ENCODE measurements around the gene SCMH1. TPM values are rescaled to one million over a fixed set of nuclear protein-coding genes. Genes with fewer than 3 reads are reported as not detected.
"Not testable (repeated sequence)": the region's sequence is repeated elsewhere in the genome, so short reads cannot be mapped to it uniquely, and the experiment has no call there.

The SCMH1 gene
- total RNA-seq, 1 donor from 2014 or later = 8.2 TPM

- DNase-seq (ENCODE audit: low read depth in 2 of 2) = not testable (repeated sequence)
Observed at GRCh38 chr1:41251120-41251519, 9.0 kb upstream of the SCMH1 start.

- DNase-seq (ENCODE audit: low read depth in 2 of 2) = no peak
Observed at GRCh38 chr1:41249319-41249718, 7.2 kb upstream of the SCMH1 start.

- DNase-seq (ENCODE audit: low read depth in 2 of 2) = no peak
Observed at GRCh38 chr1:41246568-41246967, 4.5 kb upstream of the SCMH1 start.

GRCh38 chr1:41245659-41246058 lies 3.6 kb upstream of the SCMH1 start:
- peak in 1 of 2 donors; percentile 19 for DNase-seq (ENCODE audit: low read depth in 2 of 2)

GRCh38 chr1:41243079-41243385 lies 926 bp upstream of the SCMH1 start:
- DNase-seq (ENCODE audit: low read depth in 2 of 2) = no peak

- peak in 1 of 2 donors; percentile 4 for DNase-seq (ENCODE audit: low read depth in 2 of 2)
Observed at GRCh38 chr1:41242342-41243078, 404 bp upstream of the SCMH1 start.

GRCh38 chr1:41241354-41241748 lies 755 bp downstream of the SCMH1 start:
- DNase-seq (ENCODE audit: low read depth in 2 of 2) = peak in 1 of 2 donors; percentile 62

- no peak for DNase-seq (ENCODE audit: low read depth in 2 of 2)
Observed at GRCh38 chr1:41240781-41241353, 1.2 kb downstream of the SCMH1 start.

GRCh38 chr1:41239988-41240610 lies 2.0 kb downstream of the SCMH1 start:
- DNase-seq (ENCODE audit: low read depth in 2 of 2) = peak; percentile 26 to 46

GRCh38 chr1:41238311-41238988 lies 3.7 kb downstream of the SCMH1 start:
- peak in 1 of 2 donors; percentile 31 for DNase-seq (ENCODE audit: low read depth in 2 of 2)

- no peak for DNase-seq (ENCODE audit: low read depth in 2 of 2)
Observed at GRCh38 chr1:41236781-41237180, 5.3 kb downstream of the SCMH1 start.

- no peak for DNase-seq (ENCODE audit: low read depth in 2 of 2)
Observed at GRCh38 chr1:41235893-41236292, 6.2 kb downstream of the SCMH1 start.

GRCh38 chr1:41233708-41234107 lies 8.4 kb downstream of the SCMH1 start:
- no peak for DNase-seq (ENCODE audit: low read depth in 2 of 2)

GRCh38 chr1:41232305-41232704 lies 9.8 kb downstream of the SCMH1 start:
- DNase-seq (ENCODE audit: low read depth in 2 of 2) = no peak

- no peak for DNase-seq (ENCODE audit: low read depth in 2 of 2)
Observed at GRCh38 chr1:41230656-41231055, 11.4 kb downstream of the SCMH1 start.

GRCh38 chr1:41229219-41229618 lies 12.9 kb downstream of the SCMH1 start:
- not testable (repeated sequence) for DNase-seq (ENCODE audit: low read depth in 2 of 2)

- no peak for DNase-seq (ENCODE audit: low read depth in 2 of 2)
Observed at GRCh38 chr1:41226815-41227434, 15.2 kb downstream of the SCMH1 start.

- DNase-seq (ENCODE audit: low read depth in 2 of 2) = no peak
Observed at GRCh38 chr1:41225495-41225894, 16.6 kb downstream of the SCMH1 start.

- peak in 1 of 2 donors; percentile 25 for DNase-seq (ENCODE audit: low read depth in 2 of 2)
Observed at GRCh38 chr1:41222496-41222895, 19.6 kb downstream of the SCMH1 start.

GRCh38 chr1:41221995-41222394 lies 20.1 kb downstream of the SCMH1 start:
- DNase-seq (ENCODE audit: low read depth in 2 of 2) = no peak

GRCh38 chr1:41218152-41218551 lies 24.0 kb downstream of the SCMH1 start:
- no peak for DNase-seq (ENCODE audit: low read depth in 2 of 2)

- no peak for DNase-seq (ENCODE audit: low read depth in 2 of 2)
Observed at GRCh38 chr1:41217441-41217840, 24.7 kb downstream of the SCMH1 start.

Data from dermis microvascular lymphatic vessel endothelial cell (primary cell).